ENCODE measurements around the gene MAML2.
"Not testable (repeated sequence)": the region's sequence is repeated elsewhere in the genome, so short reads cannot be mapped to it uniquely, and the experiment has no call there.

The MAML2 gene

DNA sequence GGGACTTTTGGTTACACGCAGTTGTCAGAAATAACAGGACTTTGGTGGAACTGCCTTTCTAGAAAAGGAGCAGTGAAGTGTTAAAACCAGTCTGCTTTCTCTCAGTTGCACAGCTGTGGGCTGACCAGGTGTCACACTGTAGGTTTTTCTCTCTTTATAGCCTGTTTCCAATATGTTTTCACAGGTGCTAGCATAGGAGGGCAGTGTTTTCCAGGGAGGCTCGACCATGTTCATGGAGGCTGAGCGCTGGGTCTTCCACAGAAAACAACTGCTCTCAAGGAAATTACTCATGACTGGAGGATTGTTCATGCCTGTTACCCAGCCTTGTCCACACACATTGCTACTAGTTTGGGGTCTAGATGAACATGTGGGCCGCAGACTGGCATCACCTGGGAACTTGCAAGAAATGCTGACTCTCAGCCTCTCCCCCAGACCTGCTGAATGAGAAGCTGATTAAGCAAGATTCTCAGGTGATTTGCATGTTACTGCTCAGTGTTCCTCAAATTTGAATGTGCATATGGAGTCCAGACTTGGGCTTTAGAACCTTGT, 157.7 kb downstream of the MAML2 start:
- DNase-seq (ENCODE audit: low spot score): no peak

DNA sequence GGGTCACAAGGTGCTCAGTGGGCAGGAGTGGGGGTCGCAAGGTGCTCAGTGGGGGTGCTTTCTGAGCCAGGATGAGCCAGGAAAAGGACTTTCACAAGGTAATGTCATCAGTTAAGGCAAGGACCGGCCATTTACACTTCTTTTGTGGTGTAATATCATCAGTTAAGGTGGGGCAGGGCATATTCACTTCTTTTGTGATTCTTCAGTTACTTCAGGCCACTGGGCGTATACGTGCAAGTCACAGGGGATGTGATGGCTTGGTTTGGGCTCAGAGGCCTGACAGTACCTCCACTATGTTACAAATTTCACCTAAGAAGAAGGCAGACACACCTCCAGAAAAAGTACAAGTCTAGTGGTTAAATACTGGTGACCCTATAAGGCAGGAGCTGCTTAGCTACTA, 162.1 kb downstream of the MAML2 start:
- not testable (repeated sequence) for DNase-seq (ENCODE audit: low spot score)

DNA sequence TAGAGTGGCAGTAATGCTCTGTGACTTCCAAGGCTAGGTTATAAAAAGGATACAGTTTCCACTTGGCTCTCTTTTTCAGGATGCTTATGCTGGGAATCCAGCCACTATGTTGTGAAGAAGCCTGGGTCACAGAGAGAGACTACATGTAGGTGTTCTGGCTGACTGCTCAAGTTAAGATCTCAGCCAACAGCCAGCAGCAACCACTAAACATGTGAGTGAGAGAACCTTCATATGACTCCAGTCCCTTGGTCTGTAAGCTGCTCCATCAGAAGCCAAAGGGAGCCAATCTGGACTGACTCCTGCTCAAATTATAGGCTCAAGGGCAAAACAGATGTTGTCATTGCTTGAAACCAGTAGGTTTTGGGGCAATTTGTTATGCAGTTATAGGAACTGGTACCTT, 162.7 kb downstream of the MAML2 start:
- DNase-seq (ENCODE audit: low spot score): no peak

- no peak for DNase-seq (ENCODE audit: low spot score)
Observed at GRCh38 chr11:96179905-96180304, 163.1 kb downstream of the MAML2 start.

GRCh38 chr11:96178887-96179279, 164.1 kb downstream of the MAML2 start:
- DNase-seq (ENCODE audit: low spot score): peak; percentile 37

GRCh38 chr11:96178049-96178886, 164.7 kb downstream of the MAML2 start:
- DNase-seq (ENCODE audit: low spot score): peak; percentile 52

DNA sequence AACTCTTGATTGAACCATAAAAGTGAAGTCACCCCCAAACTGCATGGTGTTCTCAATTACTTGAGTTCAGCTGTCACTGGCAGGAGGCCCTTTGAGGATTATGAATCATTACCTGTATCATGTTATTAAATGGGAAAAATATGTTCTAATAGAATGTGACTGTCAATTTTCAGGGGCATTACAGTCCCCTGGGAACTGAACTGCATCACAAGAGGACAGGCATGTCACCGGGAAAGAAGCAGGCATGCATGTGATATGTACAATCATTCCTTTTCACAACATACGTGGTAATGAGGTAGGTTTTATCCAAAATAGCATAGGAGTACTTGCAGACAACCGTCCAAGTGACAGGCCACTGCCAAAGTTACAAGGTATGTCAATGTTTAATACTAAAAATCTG, 165.8 kb downstream of the MAML2 start:
- no peak for DNase-seq (ENCODE audit: low spot score)

GRCh38 chr11:96173906-96174305, 169.1 kb downstream of the MAML2 start:
- DNase-seq (ENCODE audit: low spot score): no peak

- no peak for DNase-seq (ENCODE audit: low spot score)
Observed at GRCh38 chr11:96173422-96173821, 169.6 kb downstream of the MAML2 start.

DNA sequence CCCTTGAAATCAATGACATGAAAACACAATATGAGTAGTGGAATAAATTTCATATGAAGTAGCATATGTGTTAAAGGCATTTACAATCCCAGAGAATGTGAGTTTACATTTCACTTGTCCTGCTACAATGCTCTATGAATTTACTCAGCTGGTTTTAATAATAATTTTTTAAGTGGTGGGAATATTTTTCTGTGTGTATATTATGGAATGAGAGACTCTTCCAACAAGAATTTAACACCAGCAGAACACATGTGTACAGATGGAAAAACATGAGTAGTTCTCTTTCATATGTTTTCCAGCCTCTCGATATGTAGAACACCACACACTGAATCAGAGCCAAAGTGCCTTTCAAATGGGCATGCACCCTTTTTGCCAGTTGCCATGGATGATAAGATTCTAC, 170.4 kb downstream of the MAML2 start:
- no peak for DNase-seq (ENCODE audit: low spot score)

DNA sequence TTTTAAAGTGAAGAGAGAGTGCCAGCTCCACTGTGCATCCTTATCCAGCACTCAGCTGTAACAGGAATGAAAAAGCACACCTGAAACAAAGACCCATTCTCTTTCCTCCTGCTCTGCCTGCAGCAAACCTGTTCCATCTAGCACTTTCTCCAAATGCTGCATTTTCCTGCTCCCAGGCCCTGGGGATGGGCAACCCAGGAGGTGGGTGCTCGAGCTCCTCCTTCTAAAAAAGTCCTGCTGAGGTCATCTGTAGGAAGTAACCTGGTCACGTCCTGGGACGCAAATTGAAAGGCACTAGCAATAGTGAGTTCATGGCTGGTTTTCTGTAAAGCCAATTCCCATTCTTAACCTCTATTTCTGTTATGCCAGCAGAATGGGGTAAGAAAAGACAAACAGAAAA, 173.7 kb downstream of the MAML2 start:
- DNase-seq (ENCODE audit: low spot score): no peak

DNA sequence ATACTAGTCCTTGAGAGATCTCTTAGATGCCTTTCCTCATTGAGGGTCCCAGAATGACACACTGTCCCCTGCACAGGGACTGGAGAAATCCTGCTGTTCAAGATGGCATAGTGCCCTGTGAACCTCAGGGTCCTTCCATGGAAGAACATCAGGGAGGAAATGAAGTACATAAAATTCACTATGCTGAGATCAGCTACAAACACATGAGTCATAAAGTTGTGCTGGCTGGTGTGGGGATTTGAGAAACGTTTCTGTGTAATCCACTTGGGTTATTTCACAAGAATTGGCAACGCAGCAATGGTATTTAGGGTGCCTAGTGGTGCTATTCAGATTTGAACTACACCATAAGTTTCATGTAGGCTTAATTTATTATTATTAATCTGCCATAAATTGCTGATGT, 174.4 kb downstream of the MAML2 start:
- no peak for DNase-seq (ENCODE audit: low spot score)

DNA sequence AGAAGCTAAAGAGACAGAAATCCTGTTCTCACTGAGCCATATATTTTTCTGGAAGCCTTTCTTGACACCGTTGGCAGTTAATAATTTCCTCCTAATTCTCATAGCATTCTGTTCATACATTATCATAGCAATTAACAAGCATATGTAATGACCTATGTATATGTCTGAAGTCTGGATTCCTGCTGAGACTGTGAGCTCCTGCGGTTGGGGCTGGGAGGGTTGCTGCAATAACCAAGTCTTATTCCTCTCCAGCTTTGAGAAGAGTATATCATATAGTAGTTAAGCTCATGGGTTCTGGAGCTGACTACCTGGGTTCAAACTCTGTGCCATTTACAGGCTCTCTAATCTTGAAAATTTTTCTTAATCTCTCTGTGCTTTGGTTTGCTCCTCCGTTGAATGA, 175.2 kb downstream of the MAML2 start:
- no peak for DNase-seq (ENCODE audit: low spot score)

DNA sequence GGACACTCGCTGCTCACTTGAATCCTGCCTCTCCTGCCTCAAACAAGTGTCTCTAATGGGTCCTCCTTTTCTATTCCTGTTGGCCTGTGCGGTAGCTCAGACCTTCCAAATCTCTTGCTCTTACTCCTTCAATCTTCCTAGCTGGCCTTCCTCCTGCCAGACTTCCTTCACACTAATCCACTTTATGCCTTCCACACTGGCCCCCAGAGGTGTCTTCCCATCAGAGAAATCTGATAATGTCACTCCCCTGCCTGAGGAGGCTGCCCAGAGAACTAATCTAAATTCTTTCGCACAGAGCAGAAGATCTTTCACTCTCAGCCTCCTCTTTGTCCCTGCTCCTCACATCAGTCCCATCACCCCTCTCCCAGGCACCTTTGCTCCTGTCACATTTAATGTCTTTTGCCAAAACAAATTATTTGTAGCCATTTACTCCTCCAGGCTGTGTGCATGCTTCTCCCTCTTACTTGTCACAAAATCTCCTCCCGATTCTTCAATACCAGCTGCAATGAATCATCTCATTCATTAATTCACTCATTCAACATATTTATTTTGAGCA, 175.7 kb downstream of the MAML2 start:
- no peak for DNase-seq (ENCODE audit: low spot score)

- peak; percentile 67 for DNase-seq (ENCODE audit: low spot score)
Observed at GRCh38 chr11:96162816-96163499, 180.0 kb downstream of the MAML2 start.

DNA sequence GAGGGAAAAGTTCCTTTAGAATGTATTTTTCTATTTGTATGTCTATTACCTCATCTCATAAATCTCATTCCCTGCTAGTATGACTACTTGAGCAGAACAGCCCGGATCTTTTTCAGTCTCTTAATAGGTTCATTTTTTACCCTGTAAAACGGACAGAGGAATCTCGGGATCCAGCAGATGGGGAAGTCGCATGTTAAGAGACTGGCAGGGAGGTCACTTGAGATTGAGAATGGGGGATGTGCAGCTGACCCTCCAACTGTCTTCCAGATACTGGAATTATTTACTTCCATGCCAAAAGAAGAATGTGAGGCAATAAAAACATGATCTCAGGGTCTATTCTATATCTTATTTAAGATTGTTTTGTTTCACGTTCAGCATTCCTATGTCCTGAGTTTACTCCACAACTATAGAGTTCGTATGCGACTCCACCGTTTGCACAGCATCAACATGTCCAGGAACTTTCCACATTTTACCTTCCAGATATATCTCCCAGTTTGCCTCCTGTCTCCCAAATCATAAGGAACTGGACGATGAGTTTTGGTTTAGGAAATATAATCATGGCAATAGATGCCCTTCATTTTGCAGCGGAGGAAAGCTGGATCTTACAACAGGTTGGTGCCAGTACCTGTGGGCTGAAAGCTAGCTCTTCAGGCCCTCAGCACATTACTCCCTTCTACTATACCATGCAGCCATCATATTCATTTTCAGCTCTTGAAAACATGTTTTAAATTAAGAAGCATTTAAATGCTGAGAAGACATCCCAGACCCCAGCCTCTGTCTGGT, 181.5 kb downstream of the MAML2 start:
- DNase-seq (ENCODE audit: low spot score): no peak

- DNase-seq (ENCODE audit: low spot score): no peak
Observed at GRCh38 chr11:96160732-96161306, 182.2 kb downstream of the MAML2 start.

- no peak for DNase-seq (ENCODE audit: low spot score)
Observed at GRCh38 chr11:96159968-96160367, 183.0 kb downstream of the MAML2 start.

DNA sequence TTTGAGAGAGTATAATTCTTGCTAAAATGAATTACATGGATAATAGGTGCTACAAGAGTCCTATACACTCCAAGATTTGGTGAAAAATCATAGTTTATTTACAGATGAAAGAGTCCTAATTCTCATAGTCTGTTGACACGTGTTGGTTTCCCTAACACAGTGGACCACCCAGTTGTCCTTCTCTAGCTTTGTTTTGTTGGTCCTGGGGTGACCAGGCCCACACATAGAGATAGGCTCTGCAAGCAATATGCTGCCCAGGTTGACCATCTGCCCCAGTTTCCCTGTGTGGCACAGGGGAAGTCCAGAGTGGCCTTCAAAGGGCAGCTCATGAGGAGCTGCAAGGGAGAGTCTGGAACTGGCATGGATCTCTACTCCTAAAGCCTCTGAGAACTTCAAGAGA, 184.9 kb downstream of the MAML2 start:
- no peak for DNase-seq (ENCODE audit: low spot score)

- DNase-seq (ENCODE audit: low spot score): no peak
Observed at GRCh38 chr11:96157517-96157873, 185.5 kb downstream of the MAML2 start.

- DNase-seq (ENCODE audit: low spot score): no peak
Observed at GRCh38 chr11:96156379-96156722, 186.6 kb downstream of the MAML2 start.

Data from D341Med (cell line).